OCI-LY3 (cell line): ENCODE data around the gene SMIM41.

Experiments used
- H2AFZ ChIP-seq: fragments of 200-600, 300-600 bp; shearing (Covaris generic); 2 replicates; pipeline ENCODE4 v1.6.0; 2014; ENCODE audit warnings: antibody characterized with exemption, low read depth, low read length
- H3K27ac ChIP-seq: fragments of 200-600, 300-600 bp; sonication (generic); 2 replicates; pipeline ENCODE4 v1.5.1; 2014; ENCODE audit warnings: mild to moderate bottlenecking, low read length, moderate library complexity, mixed read lengths
- H3K27me3 ChIP-seq: fragments of 200-600, 300-600 bp; sonication (generic); 2 replicates; pipeline ENCODE4 v1.6.1; 2014; ENCODE audit warnings: low read depth, low read length, mixed read lengths
- H3K36me3 ChIP-seq: fragments of 200-600, 300-600 bp; sonication (generic); replicated peaks from 2 replicates; pipeline ENCODE3; 2014; ENCODE audit warnings: low read depth, low read length, mixed read lengths
- H3K4me1 ChIP-seq: fragments of 300-600, 200-600 bp; sonication (generic); 2 replicates; pipeline ENCODE4 v1.6.1; 2014; ENCODE audit warnings: low read length, mixed read lengths
- H3K4me2 ChIP-seq: fragments of 200-600, 300-600 bp; sonication (generic); 2 replicates; pipeline ENCODE4 v1.6.1; 2014; ENCODE audit warnings: low read length, mixed read lengths
- H3K4me3 ChIP-seq: fragments of 300-600, 200-600 bp; sonication (generic); 2 replicates; pipeline ENCODE4 v1.5.1; 2014; ENCODE audit warnings: antibody characterized with exemption, mild to moderate bottlenecking, low read length, moderate library complexity
- H3K79me2 ChIP-seq: fragments of 300-600, 200-600 bp; shearing (Covaris generic); 2 replicates; pipeline ENCODE4 v1.6.1; 2014; ENCODE audit warnings: mild to moderate bottlenecking, low read length, mixed read lengths
- H3K9ac ChIP-seq: fragments of 300-600, 200-600 bp; shearing (Covaris generic); 2 replicates; pipeline ENCODE4 v1.6.0; 2014; ENCODE audit warnings: mild to moderate bottlenecking, low read length, moderate library complexity
- H3K9me3 ChIP-seq: fragments of 200-600, 300-600 bp; shearing (Covaris generic); 2 replicates; pipeline ENCODE4 v1.6.1; 2014; ENCODE audit warnings: low read length, mixed read lengths; ENCODE audit not compliant: insufficient read depth
- H4K20me1 ChIP-seq: fragments of 200-600, 300-600 bp; sonication (generic); 2 replicates; pipeline ENCODE4 v1.6.1; 2016; ENCODE audit warnings: low read length, mixed read lengths; ENCODE audit not compliant: insufficient read depth
- EZH2phosphoT487 ChIP-seq: fragments of 200-600 bp; shearing (Covaris generic); IDR thresholded peaks from 2 replicates; pipeline ENCODE4 v1.6.1; 2018; ENCODE audit warnings: antibody characterized with exemption, mixed run types, low read depth
- TF ChIP-seq, protein P1 (sequence below): fragments of 200-600, 300-600 bp; sonication (generic); IDR thresholded peaks from 2 replicates; pipeline ENCODE4 v1.5.1; 2014; ENCODE audit warnings: antibody characterized with exemption, low read length, low read depth

Gene SMIM41

DNA sequence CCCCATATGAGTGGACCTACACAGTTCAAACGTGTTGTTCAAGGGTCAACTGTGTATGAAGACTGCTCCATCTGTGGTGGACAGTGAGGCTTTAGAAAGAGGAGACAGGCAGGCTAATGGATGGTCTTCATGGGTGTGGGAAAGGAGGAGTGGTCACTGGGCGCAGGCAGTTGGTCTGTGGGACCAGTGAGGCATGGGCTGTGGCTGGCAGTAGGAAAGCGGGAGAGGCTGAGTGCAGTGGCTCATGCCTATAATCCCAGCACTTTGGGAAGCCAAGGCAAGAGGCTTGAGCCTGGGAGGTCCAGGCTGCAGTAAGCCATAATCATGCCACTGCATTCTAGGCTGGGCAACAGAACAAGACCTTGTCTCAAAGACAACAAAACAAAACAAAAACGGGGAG lies 30.2 kb upstream of the SMIM41 start:
- Histone ChIP-seq H3K36me3 (no peaks in the 10 kb centered on the region), H3K79me2 (no peaks in the 10 kb centered on the region), H3K9ac (no peak overlapping the region), H3K27me3 (peaks cover 13% of the 10 kb centered on the region), H3K27ac (no peak overlapping the region), H3K4me2 (no peak overlapping the region), H3K4me3 (no peak overlapping the region), H3K4me1 (peaks cover 39% of the 10 kb centered on the region), H3K9me3 (no peaks in the 10 kb centered on the region), H4K20me1 (0 out of 2 replicates have a peak, but pooled peaks cover 4% of the 10 kb centered on the region), H2AFZ (no peak overlapping the region)
- no peak for TF ChIP-seq EZH2phosphoT487
- TF ChIP-seq, protein P1, sequence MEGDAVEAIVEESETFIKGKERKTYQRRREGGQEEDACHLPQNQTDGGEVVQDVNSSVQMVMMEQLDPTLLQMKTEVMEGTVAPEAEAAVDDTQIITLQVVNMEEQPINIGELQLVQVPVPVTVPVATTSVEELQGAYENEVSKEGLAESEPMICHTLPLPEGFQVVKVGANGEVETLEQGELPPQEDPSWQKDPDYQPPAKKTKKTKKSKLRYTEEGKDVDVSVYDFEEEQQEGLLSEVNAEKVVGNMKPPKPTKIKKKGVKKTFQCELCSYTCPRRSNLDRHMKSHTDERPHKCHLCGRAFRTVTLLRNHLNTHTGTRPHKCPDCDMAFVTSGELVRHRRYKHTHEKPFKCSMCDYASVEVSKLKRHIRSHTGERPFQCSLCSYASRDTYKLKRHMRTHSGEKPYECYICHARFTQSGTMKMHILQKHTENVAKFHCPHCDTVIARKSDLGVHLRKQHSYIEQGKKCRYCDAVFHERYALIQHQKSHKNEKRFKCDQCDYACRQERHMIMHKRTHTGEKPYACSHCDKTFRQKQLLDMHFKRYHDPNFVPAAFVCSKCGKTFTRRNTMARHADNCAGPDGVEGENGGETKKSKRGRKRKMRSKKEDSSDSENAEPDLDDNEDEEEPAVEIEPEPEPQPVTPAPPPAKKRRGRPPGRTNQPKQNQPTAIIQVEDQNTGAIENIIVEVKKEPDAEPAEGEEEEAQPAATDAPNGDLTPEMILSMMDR = no peak

DNA sequence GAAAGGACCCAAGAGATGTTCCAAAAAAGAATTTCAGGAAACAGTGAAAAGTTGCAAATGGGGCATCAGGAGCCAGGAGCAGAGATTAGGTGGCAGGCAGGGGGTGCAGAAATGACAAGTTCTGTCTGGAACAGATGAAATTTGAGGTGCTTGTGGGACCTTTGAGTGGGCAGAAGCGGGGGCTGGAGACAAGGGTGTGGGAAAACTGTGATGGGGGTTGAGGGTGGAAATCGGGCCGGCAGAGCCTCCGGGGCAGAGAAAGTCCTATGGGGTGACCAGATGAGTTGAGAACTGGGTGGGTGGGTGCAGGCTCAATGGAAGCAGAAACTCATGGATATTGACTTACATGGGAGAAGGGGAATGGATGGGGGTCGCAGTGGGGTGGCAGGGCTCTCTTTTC lies 29.8 kb upstream of the SMIM41 start:
- no peaks in the 10 kb centered on the region for H3K9me3 ChIP-seq
- TF ChIP-seq EZH2phosphoT487 = no peak
- TF ChIP-seq, protein P1 = no peak
- H2AFZ ChIP-seq = no peak overlapping the region
- 0 out of 2 replicates have a peak, but pooled peaks cover 4% of the 10 kb centered on the region for H4K20me1 ChIP-seq
- no peak overlapping the region for H3K27ac ChIP-seq
- peaks cover 13% of the 10 kb centered on the region for H3K27me3 ChIP-seq
- H3K4me2 ChIP-seq = peak overlapping the region; percentile 98
- H3K36me3 ChIP-seq = no peaks in the 10 kb centered on the region
- H3K9ac ChIP-seq = peak overlapping the region; percentile 79; the same call in 1 of the 2 replicates
- H3K4me3 ChIP-seq = peak overlapping the region; percentile 91
- H3K4me1 ChIP-seq = peaks cover 39% of the 10 kb centered on the region
- no peaks in the 10 kb centered on the region for H3K79me2 ChIP-seq

GRCh38 chr12:52050116-52050757 lies 29.3 kb upstream of the SMIM41 start:
- H3K4me3 ChIP-seq = peak overlapping the region; percentile 91
- peak overlapping the region; percentile 61; the same call in 1 of the 2 replicates for H2AFZ ChIP-seq
- H3K27ac ChIP-seq = peak overlapping the region; percentile 24; the same call in 1 of the 2 replicates
- peaks cover 13% of the 10 kb centered on the region for H3K27me3 ChIP-seq
- H3K36me3 ChIP-seq = no peaks in the 10 kb centered on the region
- H4K20me1 ChIP-seq = 0 out of 2 replicates have a peak, but pooled peaks cover 4% of the 10 kb centered on the region
- peak overlapping the region; percentile 79 for H3K9ac ChIP-seq
- H3K79me2 ChIP-seq = no peaks in the 10 kb centered on the region
- H3K4me1 ChIP-seq = peaks cover 39% of the 10 kb centered on the region
- TF ChIP-seq EZH2phosphoT487 = no peak
- TF ChIP-seq, protein P1 = no peak
- H3K9me3 ChIP-seq = no peaks in the 10 kb centered on the region
- peak overlapping the region; percentile 98 for H3K4me2 ChIP-seq

DNA sequence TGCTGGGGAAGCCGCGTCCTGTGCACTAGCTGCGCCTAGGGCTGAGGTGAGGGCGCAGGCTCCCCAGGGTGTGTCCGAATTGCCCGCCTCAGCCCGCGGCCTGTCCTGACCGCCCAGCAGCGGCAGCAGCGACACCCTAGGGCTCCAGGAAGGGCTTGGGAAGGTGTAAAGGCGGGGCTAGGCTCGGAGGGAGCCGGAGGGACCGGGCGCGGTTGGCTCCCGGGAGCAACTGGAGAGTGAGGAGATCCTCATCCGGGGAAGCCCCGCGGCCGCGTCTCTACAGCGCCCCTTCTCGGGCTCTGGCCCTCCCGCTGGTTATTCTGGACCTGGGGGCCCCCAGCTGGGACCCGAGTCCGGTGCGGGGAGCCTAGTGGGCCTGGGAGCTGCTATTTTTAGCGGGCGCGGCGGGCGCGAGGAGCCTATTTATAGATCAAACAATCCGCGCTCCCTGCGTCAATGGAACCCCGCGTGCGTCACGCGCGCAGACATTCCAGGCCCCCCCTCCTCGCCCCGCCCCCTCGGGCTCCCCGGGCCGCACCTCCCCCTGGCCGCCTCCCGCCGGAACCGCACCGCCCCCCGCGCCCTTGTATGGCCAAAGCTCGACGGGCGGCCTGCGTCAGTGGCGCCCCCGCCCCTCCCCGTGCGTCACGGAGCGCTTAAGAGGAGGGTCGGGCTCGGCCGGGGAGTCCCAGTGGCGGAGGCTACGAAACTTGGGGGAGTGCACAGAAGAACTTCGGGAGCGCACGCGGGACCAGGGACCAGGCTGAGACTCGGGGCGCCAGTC lies 28.6 kb upstream of the SMIM41 start, which contains the start of gene NR4A1:
Gene NR4A1, plus strand, starts transcription at position 685 of the 784 bp plus-strand sequence. CDS start 2,887 bp downstream, outside the sequence.
- no peaks in the 10 kb centered on the region for H3K9me3 ChIP-seq
- H3K79me2 ChIP-seq = no peaks in the 10 kb centered on the region
- H3K36me3 ChIP-seq = no peaks in the 10 kb centered on the region
- peak within 1 kb of the TSS; percentile 98 for H3K4me2 ChIP-seq
- H3K27ac ChIP-seq = peak within 1 kb of the TSS; percentile 24; the same call in 1 of the 2 replicates
- peak within 1 kb of the TSS; percentile 61 for H2AFZ ChIP-seq
- H4K20me1 ChIP-seq = 0 out of 2 replicates have a peak, but pooled peaks cover 4% of the 10 kb centered on the region
- H3K27me3 ChIP-seq = peaks cover 13% of the 10 kb centered on the region
- H3K4me3 ChIP-seq = peak within 1 kb of the TSS; percentile 91
- H3K4me1 ChIP-seq = peaks cover 32% of the 10 kb centered on the region
- H3K9ac ChIP-seq = peak within 1 kb of the TSS; percentile 79
- TF ChIP-seq, protein P1 = peak; percentile 21; the same call in 1 of the 2 replicates
- no peak for TF ChIP-seq EZH2phosphoT487
